ENCODE data around the gene GIGYF2. TPM values are rescaled to one million over a fixed set of nuclear protein-coding genes. Genes with fewer than 3 reads are reported as not detected.

The GIGYF2 gene
- total and polyA plus RNA-seq, 3 donors from 2014 or later = 107 to 173 (median 150) TPM

DNA sequence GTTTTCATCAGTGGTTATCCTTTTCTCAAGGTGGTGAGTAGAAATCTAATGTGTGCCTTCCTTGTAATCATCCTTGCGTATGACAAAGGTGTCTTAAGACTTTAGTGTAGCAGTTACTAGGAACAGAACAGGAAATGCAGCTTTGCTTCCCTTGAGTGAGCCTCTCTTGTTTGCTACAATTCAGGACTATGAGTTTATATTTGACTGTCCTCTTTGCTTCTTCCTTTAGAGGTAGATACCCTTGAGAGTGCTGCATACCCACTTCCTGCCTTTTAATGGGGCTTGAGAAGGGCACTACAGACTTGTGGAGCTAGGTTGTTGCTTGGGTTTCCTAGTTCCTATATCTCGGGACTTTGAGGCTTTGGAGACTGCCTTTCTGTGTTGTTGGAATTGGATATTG lies 75.4 kb downstream of the GIGYF2 start:
- TF ChIP-seq POLR2A (IDR thresholded peaks at IDR 0.05) (no peak), CTCF (IDR thresholded peaks at IDR 0.05) (no peak)
- Histone ChIP-seq H3K9me3 (no peaks in the 10 kb centered on the region), H3K4me1 (peaks cover 7% of the 10 kb centered on the region), H3K27me3 (no peaks in the 10 kb centered on the region), H3K4me3 (no peak overlapping the region), H3K27ac (no peak overlapping the region), H3K36me3 (ENCODE audit: low read depth, missing control alignments) (no peaks in the 10 kb centered on the region)
- intact Hi-C loops (cut with DNase I; ENCODE audit: low total_unique reads) = no loop called here
- 71 to 88% methylated on average over 2 of the region's 2 CpGs for WGBS, 2 donors
- no peak for DNase-seq

- WGBS, 2 donors = 92% methylated on average over 9 of the region's 9 CpGs
- TF ChIP-seq CTCF (IDR thresholded peaks at IDR 0.05) (no peak), POLR2A (IDR thresholded peaks at IDR 0.05) (no peak)
- intact Hi-C loops (cut with DNase I; ENCODE audit: low total_unique reads) = no loop called here
- Histone ChIP-seq H3K9me3 (no peaks in the 10 kb centered on the region), H3K4me3 (no peak overlapping the region), H3K36me3 (ENCODE audit: low read depth, missing control alignments) (no peaks in the 10 kb centered on the region), H3K27me3 (no peaks in the 10 kb centered on the region), H3K4me1 (peaks cover 8% of the 10 kb centered on the region), H3K27ac (no peak overlapping the region)
- DNase-seq = no peak
These were observed 76.7 kb downstream of the GIGYF2 start for GRCh38 chr2:232773815-232774214.

DNA sequence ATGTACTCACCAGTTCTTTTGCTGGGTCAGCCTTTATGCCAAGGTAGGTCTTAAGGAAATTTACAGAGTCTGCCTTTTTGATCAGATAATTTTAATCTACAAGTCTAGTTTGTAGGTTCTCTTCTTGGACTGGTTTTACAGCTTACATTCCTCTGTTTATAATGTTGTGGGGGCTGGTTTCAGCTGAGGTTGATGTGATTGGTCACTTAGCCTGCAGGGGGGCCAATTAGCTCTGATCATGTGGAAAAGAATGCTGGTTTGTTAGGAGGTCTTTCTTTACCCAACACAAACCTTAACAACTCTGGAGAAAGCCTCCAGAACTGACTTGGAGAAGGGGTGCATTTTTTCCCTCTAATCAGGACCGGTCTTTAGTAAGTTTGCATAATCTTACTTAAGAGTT lies 79.3 kb downstream of the GIGYF2 start, which contains the start of gene KCNJ13:
Gene KCNJ13, minus strand, starts transcription at position 131 of the 400 bp plus-strand sequence. CDS start 5,203 bp downstream, outside the sequence.
- TF ChIP-seq POLR2A (IDR thresholded peaks at IDR 0.05) (no peak), CTCF (IDR thresholded peaks at IDR 0.05) (no peak)
- peaks cover 12% of the 10 kb centered on the region for H3K4me1 ChIP-seq
- no peaks in the 10 kb centered on the region for H3K27me3 ChIP-seq
- no peak within 1 kb of the TSS for H3K4me3 ChIP-seq
- no peaks in the 10 kb centered on the region for H3K9me3 ChIP-seq
- peak within 1 kb of the TSS in 1 of 2 donors; percentile 47 for H3K27ac ChIP-seq
- H3K36me3 ChIP-seq (ENCODE audit: low read depth, missing control alignments) = no peaks in the 10 kb centered on the region
- WGBS, 2 donors = 83 to 93% methylated on average over 1 of the region's 1 CpG
- intact Hi-C loops (cut with DNase I; ENCODE audit: low total_unique reads) = no loop called here
- DNase-seq = no peak

DNA sequence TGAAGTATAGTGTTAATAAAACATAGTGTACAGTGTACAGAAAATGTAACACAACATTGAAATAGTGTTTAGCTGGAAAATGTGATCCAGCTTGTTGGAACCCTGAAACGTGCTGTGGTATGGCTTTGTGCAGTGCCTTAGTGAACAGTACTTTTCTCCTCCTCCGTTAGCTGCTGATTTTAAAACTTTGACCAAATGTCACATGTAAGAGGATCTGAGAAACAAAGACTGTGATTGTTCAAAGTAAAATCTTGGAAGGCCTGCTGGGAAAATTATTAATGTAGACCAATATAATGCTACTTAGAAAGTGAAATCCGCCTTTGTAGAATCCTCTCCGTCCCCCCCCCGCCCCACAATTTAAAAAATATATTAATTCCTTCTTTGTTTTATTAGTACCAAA lies 80.1 kb downstream of the GIGYF2 start:
- intact Hi-C loops (cut with DNase I; ENCODE audit: low total_unique reads) = no loop called here
- no peaks in the 10 kb centered on the region for H3K36me3 ChIP-seq (ENCODE audit: low read depth, missing control alignments)
- H3K4me1 ChIP-seq = peaks cover 12% of the 10 kb centered on the region
- no peaks in the 10 kb centered on the region for H3K9me3 ChIP-seq
- WGBS, 2 donors = 66 to 77% methylated on average over 5 of the region's 5 CpGs
- TF ChIP-seq POLR2A (IDR thresholded peaks at IDR 0.05) = no peak
- no peak for TF ChIP-seq CTCF (IDR thresholded peaks at IDR 0.05)
- H3K27me3 ChIP-seq = no peaks in the 10 kb centered on the region
- no peak for DNase-seq
- no peak overlapping the region for H3K4me3 ChIP-seq
- H3K27ac ChIP-seq = peak overlapping the region in 1 of 2 donors; percentile 47

DNA sequence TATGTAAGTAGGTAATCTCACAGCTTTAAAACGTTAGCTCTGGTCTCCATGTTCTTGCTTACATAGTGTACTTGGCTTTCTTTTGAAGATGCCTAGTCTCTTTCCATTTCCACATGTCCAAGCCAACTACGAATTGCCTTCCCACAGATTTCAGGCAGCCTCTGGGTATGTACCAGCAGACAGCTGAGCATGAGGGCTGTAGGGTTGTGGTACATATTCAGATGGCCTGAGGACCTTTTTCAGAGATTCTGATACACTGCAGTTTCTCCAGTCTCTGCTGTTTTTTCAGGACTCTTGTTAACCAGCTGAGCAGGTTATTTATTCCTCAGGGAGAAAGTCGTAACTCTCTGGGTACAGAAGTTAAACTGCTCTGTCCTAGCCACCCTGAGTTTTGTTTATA lies 82.3 kb downstream of the GIGYF2 start:
- WGBS, 2 donors = 61 to 65% methylated on average over 3 of the region's 3 CpGs
- H3K9me3 ChIP-seq = no peaks in the 10 kb centered on the region
- no peak for TF ChIP-seq POLR2A (IDR thresholded peaks at IDR 0.05)

More for the DNA sequence above, 82.3 kb downstream of the GIGYF2 start:
- intact Hi-C loops (cut with DNase I; ENCODE audit: low total_unique reads) = no loop called here
- H3K27ac ChIP-seq = peak overlapping the region in 1 of 2 donors; percentile 47
- H3K4me3 ChIP-seq = no peak overlapping the region
- H3K36me3 ChIP-seq (ENCODE audit: low read depth, missing control alignments) = no peaks in the 10 kb centered on the region
- no peak for DNase-seq
- H3K4me1 ChIP-seq = peaks cover 5% of the 10 kb centered on the region
- H3K27me3 ChIP-seq = no peaks in the 10 kb centered on the region
